Lower lobe of right lung (tissue), 2 donors: Measurements from ENCODE around the gene LAPTM5. TPM values are rescaled to one million over a fixed set of nuclear protein-coding genes. Genes with fewer than 3 reads are reported as not detected.
"Not testable (repeated sequence)": the region's sequence is repeated elsewhere in the genome, so short reads cannot be mapped to it uniquely, and the experiment has no call there.

Experiments
- ATAC-seq, 2 donors: fragments of 200-7000 bp; cut with Tn5 transposase; one replicate each; pipeline ENCODE4 v1.9.1; 2020 to 2022; ENCODE audit warnings: mild to moderate bottlenecking in 2 of 2, moderate library complexity in 2 of 2
- DNase-seq: peaks from one replicate; pipeline ENCODE4 v3.0.0-alpha.2; 2020
- H3K27ac ChIP-seq: fragments of 200-600 bp; one replicate; pipeline ENCODE4 v1.8.0; 2022
- H3K27me3 ChIP-seq: fragments of 200-600 bp; one replicate; pipeline ENCODE4 v1.8.0; 2022; ENCODE audit warnings: low read depth
- H3K36me3 ChIP-seq: fragments of 200-600 bp; one replicate; pipeline ENCODE4 v1.8.0; 2022; ENCODE audit warnings: mild to moderate bottlenecking
- H3K4me1 ChIP-seq: fragments of 200-600 bp; one replicate; pipeline ENCODE4 v1.8.0; 2022
- H3K4me3 ChIP-seq: fragments of 200-600 bp; one replicate; pipeline ENCODE4 v1.8.0; 2022; ENCODE audit warnings: mild to moderate bottlenecking
- H3K9me3 ChIP-seq: fragments of 200-600 bp; one replicate; pipeline ENCODE4 v1.8.0; 2022
- CTCF ChIP-seq: fragments of 200-600 bp; IDR thresholded peaks from one replicate; pipeline ENCODE4 v1.8.0; 2022; ENCODE audit warnings: antibody characterized with exemption, mild to moderate bottlenecking
- intact Hi-C: fragments of 100-400 bp; cut with DNase I; formaldehyde crosslinking; loops from one replicate; pipeline ENCODE4 v1.11.0; 2022
- total RNA-seq: library from RNA; stranded (reverse); fragmentation: NEBNext Ultra II Directional; extraction: Animal tissue kit (Norgen Biotek cat#: 25700); gene quantifications from one replicate; pipeline ENCODE4 v1.2.1, GENCODE V29; 2021
- donor health status: DM: no; HTN: yes; CAD: no; lungs with severe emphysema.

LAPTM5 gene
- total RNA-seq, 1 donor from 2014 or later, result 544 TPM

DNA sequence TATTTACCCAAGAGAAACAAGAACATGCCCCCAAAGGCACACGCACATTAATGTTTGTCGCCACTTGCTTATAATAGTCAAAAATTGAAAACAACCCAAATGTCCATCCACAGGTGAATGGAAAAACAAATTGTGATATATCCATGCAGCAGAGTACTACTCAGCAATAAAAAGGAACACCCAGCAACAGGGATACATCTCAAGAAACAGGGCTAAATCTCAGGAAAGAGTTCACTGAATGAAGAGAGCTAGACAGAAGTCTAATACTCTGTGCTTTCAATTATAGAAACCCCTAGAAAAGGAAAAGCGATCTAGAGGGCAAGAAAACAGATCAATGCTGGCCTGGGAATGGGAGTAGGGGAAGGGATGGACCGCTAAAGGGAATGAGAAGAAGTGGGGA, 36.7 kb upstream of the LAPTM5 start:
- TF ChIP-seq CTCF, result no peak
- ATAC-seq (no peak), DNase-seq (no peak)
- Histone ChIP-seq H3K36me3 (no peaks in the 10 kb centered on the region), H3K4me1 (peaks cover 20% of the 10 kb centered on the region), H3K4me3 (no peak overlapping the region), H3K9me3 (no peaks in the 10 kb centered on the region), H3K27ac (no peak overlapping the region), H3K27me3 (no peaks in the 10 kb centered on the region)
- intact Hi-C loops, result no loop called here

DNA sequence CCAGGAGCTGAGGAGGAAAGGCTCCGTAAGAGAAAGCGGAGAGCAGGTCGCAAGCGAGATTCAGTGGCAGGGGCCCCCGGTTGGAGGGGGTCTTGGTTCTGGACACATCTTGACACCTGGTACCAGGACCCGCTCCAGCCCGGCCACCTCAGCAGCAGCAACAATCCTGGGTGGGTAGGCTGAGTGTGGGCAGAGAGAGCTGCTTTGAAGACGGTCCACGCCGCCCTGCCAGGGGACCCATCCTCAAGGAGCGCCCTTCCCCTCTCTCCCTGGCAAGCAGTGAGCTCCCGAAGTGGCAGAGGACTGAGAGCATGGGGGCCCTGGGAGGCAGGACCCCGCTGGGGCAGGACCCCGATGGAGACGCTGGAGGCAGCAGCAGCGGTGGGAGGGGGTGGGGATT, 35.6 kb upstream of the LAPTM5 start:
- Histone ChIP-seq H3K4me3 (no peak overlapping the region), H3K27me3 (no peaks in the 10 kb centered on the region), H3K9me3 (no peaks in the 10 kb centered on the region), H3K27ac (no peak overlapping the region), H3K36me3 (no peaks in the 10 kb centered on the region), H3K4me1 (peaks cover 10% of the 10 kb centered on the region)
- DNase-seq, result no peak
- TF ChIP-seq CTCF, result no peak
- intact Hi-C loops, result no loop called here
- ATAC-seq, result no peak

- ATAC-seq (no peak), DNase-seq (no peak)
- no peak for TF ChIP-seq CTCF
- H3K27ac ChIP-seq, result no peak overlapping the region
- H3K36me3 ChIP-seq, result no peaks in the 10 kb centered on the region
- intact Hi-C loops, result no loop called here
- H3K4me1 ChIP-seq, result no peaks in the 10 kb centered on the region
- no peak overlapping the region for H3K4me3 ChIP-seq
- H3K9me3 ChIP-seq, result no peaks in the 10 kb centered on the region
- no peaks in the 10 kb centered on the region for H3K27me3 ChIP-seq
Measured at GRCh38 chr1:30791868-30792267, 34.3 kb upstream of the LAPTM5 start.

GRCh38 chr1:30790850-30791778, 33.5 kb upstream of the LAPTM5 start:
- no peak for ATAC-seq
- Histone ChIP-seq H3K27me3 (no peaks in the 10 kb centered on the region), H3K27ac (no peak overlapping the region), H3K4me3 (no peak overlapping the region), H3K4me1 (peaks cover 7% of the 10 kb centered on the region), H3K36me3 (no peaks in the 10 kb centered on the region), H3K9me3 (no peaks in the 10 kb centered on the region)
- no peak for TF ChIP-seq CTCF
- intact Hi-C loops, result no loop called here
- no peak for DNase-seq

GRCh38 chr1:30790256-30790525, 32.6 kb upstream of the LAPTM5 start:
- not testable (repeated sequence) for DNase-seq

GRCh38 chr1:30789388-30790255, 32.0 kb upstream of the LAPTM5 start:
- TF ChIP-seq CTCF, result no peak
- ATAC-seq, result no peak
- intact Hi-C loops, result no loop called here
- Histone ChIP-seq H3K27me3 (no peaks in the 10 kb centered on the region), H3K27ac (no peak overlapping the region), H3K4me3 (no peak overlapping the region), H3K4me1 (peaks cover 9% of the 10 kb centered on the region), H3K9me3 (no peaks in the 10 kb centered on the region), H3K36me3 (no peaks in the 10 kb centered on the region)
- peak; percentile 23 for DNase-seq

More at GRCh38 chr1:30790256-30790525, 32.6 kb upstream of the LAPTM5 start:
- H3K4me1 ChIP-seq, H3K36me3 ChIP-seq, H3K9me3 ChIP-seq, H3K27ac ChIP-seq, H3K27me3 ChIP-seq, H3K4me3 ChIP-seq, intact Hi-C loops, ATAC-seq: not testable (repeated sequence)
